Urothelium cell line (cell line): ENCODE results near the gene KRT34.
A peak's percentile ranks its signal among the peaks of the same experiment; 100 is the strongest.
"Not testable (repeated sequence)": the region's sequence is repeated elsewhere in the genome, so short reads cannot be mapped to it uniquely, and the experiment has no call there.

Experiments used
- DNase-seq: peaks from one replicate; pipeline ENCODE4 v3.0.0; 2011; ENCODE audit warnings: low spot score, mixed read lengths
- FAIRE-seq: peaks from 2 replicates; lab custom pipeline; 2011; peaks lifted over from hg19 to GRCh38; lab: Jason Lieb, UNC

The KRT34 gene

DNA sequence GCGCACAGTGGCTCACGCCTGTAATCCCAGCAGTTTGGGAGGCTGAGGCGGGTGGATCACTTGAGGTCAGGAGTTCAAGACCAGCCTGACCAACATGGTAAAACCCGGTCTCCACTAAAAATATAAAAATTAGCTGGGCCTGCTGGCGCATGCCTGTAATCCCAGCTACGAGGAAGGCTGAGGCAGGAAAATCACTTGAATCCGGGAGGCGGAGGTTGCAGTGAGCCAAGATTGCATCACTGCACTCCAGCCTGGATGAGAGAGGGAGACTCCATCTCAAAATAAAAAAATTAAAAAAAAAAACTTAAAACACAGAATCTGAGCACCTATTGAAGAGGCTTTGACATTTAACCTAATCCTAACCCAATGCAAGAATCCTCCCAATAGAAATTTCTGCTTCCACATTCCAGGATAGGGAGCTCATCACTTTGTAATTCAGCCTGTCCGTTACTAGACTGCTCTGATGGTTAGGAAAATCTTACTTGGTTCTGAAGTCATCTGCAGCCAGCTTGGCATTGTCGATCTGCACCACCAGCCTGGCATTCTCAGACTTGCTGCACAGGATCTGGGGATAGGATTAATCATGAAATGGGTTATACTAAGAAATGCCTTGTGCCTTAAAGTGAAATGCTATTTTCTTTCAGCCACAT, 14.6 kb downstream of the KRT34 start:
- DNase-seq (peak; percentile 77), FAIRE-seq (peak; percentile 40)

DNA sequence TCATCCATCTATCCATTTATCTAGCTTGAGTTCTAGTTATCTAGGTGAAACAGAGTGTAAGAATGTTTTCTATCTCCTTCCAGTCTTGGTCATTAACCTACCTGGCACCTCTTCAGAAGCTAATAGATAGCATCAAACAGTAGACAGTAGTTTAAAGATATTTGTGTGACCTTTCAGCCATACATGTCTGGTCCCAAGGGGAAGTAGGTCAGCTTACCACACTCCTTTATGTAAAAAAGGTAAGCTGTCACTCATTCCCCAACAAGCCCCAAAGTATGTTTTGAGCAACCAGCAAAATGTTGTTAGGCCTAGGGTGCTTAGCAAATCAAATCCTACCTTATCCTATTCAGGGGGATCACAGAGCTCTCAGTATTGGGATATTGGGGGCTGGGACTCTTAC, 16.0 kb downstream of the KRT34 start:
- no peak for FAIRE-seq
- no peak for DNase-seq

- no peak for FAIRE-seq
- DNase-seq = no peak
Observed at GRCh38 chr17:41363881-41364280, 18.2 kb downstream of the KRT34 start.

GRCh38 chr17:41360296-41360995, 21.7 kb downstream of the KRT34 start:
- no peak for FAIRE-seq

GRCh38 chr17:41354536-41354935, 27.6 kb downstream of the KRT34 start:
- no peak for DNase-seq

More at GRCh38 chr17:41360296-41360995, 21.7 kb downstream of the KRT34 start:
- DNase-seq = peak; percentile 72

DNA sequence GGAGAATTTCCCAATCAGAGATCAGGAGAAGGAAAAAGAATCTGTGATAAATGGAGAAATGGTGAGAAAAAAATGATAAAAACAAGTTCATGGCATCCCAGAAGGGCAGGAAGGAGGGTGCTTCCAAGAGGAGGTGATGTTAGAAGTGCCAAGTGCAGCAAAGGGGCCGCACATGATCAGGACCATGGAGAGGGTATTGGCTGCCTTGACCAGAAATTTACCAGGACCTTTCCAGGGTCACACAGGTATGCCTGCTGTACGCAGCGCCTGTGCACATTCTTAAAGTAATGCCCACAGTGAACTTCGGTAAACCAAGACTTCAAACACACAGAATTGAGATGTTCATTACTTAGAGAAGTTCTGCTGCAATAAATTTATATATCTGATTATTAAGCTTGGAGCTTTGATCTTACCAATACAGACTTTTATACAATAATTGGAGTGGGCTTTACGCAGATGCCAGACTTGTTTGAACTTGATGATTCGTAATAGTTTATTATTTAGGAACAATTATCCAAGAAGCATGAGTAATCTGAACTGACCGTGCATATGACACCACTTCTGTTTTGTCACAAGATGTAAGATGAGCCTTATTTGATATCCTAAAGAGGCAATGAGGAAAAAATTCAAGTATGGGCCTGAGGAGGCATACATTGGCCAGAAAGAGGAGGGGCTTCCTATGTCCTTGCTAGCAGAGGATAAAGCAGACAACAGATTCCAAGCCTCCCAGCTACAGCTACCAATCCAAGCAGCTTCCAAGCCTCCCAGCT, 29.3 kb downstream of the KRT34 start:
- FAIRE-seq (no peak), DNase-seq (no peak)

More at GRCh38 chr17:41354536-41354935, 27.6 kb downstream of the KRT34 start:
- FAIRE-seq = no peak

DNA sequence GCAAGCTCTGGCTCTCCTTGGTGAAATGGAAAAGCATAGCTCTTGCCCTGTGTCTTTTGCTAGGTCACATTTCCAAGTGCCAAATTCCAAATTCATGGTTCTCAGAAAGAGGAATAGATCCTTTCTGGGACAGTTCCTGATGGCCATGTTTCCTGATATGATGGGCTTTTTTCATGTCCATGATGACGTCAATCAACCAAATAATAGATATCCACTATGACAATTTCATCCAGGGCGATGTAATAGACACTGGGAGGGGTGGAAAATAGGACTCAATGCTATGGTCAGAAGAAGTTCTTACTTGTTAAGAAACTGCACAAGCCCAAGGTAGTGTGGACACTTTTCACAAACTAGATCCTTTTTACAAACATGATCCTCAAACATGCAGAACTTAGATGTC, 30.9 kb downstream of the KRT34 start:
- FAIRE-seq (no peak), DNase-seq (no peak)

GRCh38 chr17:41350381-41350878, 31.7 kb downstream of the KRT34 start, which contains the start of gene KRT33A:
Gene KRT33A (minus strand): TSS chr17:41350828. CDS start chr17:41350767, 61 bp downstream.
- not testable (repeated sequence) for FAIRE-seq, DNase-seq

GRCh38 chr17:41347869-41348760, 34.0 kb downstream of the KRT34 start:
- DNase-seq (no peak), FAIRE-seq (no peak)

- not testable (repeated sequence) for FAIRE-seq, DNase-seq
Observed at GRCh38 chr17:41346421-41346820, 35.7 kb downstream of the KRT34 start.

DNA sequence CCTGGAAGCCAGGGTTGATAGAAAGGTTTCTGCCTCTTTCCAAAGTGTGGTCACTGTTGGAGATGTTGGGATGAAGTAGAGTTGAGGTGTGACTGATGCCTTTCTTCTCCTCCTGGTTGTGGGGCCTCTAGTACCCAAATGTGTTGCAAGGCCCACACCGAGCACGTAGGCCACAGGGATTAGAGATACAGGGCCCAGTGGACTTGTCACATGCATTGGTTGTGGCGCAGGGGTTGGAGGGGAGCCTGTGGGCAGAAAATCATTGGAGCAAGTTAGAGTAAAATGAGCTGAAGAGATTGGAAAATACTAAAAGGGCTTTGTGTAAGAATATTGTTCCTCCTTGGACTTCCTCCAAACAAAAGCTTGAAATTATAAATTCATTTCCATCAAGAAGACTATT, 36.1 kb downstream of the KRT34 start:
- no peak for FAIRE-seq
- DNase-seq = no peak

DNA sequence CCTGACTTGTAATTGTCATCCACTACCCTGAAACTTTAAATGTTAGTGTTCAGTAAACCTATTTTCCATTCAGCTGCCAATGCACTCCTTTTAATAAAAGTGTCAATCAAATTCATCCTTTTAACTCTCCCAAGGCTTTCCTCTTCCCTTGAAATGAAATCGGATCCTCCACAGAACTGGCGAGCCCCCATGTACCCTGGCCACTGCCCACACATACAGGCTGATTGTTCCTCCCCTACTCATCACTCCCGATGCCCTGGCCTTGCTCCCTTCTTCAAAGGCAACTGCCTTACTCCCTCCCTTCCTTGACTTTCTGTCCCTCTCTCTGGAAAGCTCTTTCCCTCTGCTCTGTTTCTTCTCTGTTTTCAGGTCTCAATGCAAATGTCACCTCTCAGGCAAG, 39.1 kb downstream of the KRT34 start:
- DNase-seq = no peak
- FAIRE-seq = no peak

GRCh38 chr17:41340934-41341861, 40.9 kb downstream of the KRT34 start:
- no peak for DNase-seq
- no peak for FAIRE-seq

DNA sequence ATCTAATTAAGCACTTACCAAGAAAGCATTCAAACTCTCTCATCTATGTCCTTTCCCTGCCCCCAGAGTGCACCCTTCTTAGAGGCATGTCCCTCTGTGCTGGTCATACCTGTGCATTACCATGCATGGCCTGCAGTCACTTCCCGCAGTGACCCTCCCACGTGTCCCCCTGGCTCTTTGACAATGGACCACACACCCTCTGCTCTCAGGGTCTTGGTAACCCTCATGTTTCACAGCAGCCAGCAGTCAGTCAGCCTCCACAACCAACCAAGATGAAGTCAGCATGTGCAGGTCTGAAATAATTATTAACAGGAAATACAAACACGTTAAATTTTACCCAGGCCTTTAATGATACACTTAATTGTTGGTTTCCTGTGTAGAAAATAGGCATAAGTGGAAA, 41.6 kb downstream of the KRT34 start:
- DNase-seq = no peak

DNA sequence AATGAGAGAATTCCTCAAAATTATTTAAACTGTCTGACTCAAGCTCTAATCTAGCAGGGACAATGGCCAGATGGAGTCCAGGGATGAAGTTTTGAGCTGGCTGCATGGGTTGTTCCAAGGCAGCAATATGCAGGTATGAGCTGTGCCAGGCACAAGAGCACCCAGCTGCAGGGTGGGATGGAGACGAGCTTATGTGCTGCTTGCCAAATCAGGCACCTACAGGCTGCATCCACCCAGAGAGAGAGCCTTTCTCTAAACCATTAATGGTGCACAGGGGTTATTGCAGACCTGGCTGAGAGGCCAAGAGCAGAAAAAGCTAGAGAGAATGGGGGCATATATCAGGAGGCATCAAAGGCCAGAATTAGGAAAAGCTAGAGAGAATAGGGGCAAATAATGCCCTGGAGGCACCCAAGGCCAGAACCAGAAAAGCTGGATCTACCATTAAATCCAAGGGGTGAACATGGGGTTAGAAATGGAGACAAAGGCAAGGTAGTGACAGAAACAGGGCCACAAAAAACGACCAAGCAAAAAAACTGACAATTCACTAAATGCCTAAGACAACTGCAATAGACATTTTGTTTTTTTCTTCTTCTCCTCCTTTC, 42.4 kb downstream of the KRT34 start:
- FAIRE-seq (no peak), DNase-seq (no peak)

More for the DNA sequence above, 41.6 kb downstream of the KRT34 start:
- FAIRE-seq = no peak

GRCh38 chr17:41338961-41339485, 43.1 kb downstream of the KRT34 start:
- DNase-seq (no peak), FAIRE-seq (no peak)

DNA sequence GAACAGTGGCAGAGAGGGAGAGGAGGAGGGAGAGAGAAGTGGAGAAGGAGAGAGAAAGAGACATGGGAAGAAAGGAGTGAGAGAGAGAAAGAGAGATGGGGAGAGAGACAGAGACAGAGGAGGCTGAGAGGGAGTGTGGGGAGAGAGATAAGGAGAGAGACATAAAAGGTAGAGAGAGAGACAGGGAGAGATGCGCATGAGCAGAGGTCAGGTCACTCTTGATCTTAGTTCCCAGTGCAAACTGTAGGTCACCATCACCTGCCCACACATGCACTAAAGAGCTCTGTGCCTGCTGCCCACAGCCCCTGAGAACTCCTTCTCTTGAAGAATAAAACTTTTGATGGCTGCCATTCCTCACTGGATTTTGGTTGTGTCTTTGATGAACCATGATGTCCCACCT, 46.4 kb downstream of the KRT34 start:
- no peak for DNase-seq
- FAIRE-seq = no peak
